Natural killer cell (primary cell): ENCODE measurements around the gene ZNF438. TPM values are rescaled to one million over a fixed set of nuclear protein-coding genes. Genes with fewer than 3 reads are reported as not detected.

Experiments
- ATAC-seq, 3 donors: fragments of 150-1000 bp in 2 of 3; fragments of 200-7000 bp in 1 of 3; cut with Tn5 transposase; 1 replicate in 1 of 3; 2 replicates in 2 of 3; pipeline ENCODE4 v1.10.0; 2021; ENCODE audit warnings: mild to moderate bottlenecking in 2 of 3, moderate library complexity in 2 of 3
- DNase-seq, 2 donors: peaks; one replicate each; pipeline versions ENCODE4 v3.0.0 to v3.0.0-alpha.2; 2013 to 2021; ENCODE audit warnings: mixed read lengths in 1 of 2
- H3K27ac ChIP-seq: one replicate; pipeline ENCODE4 v1.5.1; 2013; ENCODE audit warnings: mild to moderate bottlenecking, low read length
- H3K27me3 ChIP-seq: one replicate; pipeline ENCODE4 v1.6.1; 2013; ENCODE audit warnings: low read length; ENCODE audit not compliant: control insufficient read depth, insufficient read depth
- H3K36me3 ChIP-seq: one replicate; pipeline ENCODE4 v1.6.1; 2013; ENCODE audit warnings: low read length; ENCODE audit not compliant: control insufficient read depth, insufficient read depth
- H3K4me1 ChIP-seq: one replicate; pipeline ENCODE4 v1.6.1; 2013; ENCODE audit warnings: low read length; ENCODE audit not compliant: control insufficient read depth, insufficient read depth
- H3K4me3 ChIP-seq: one replicate; pipeline ENCODE4 v1.5.1; 2013; ENCODE audit warnings: low read length
- H3K9me3 ChIP-seq: one replicate; pipeline ENCODE4 v1.6.1; 2013; ENCODE audit warnings: low read length; ENCODE audit not compliant: control insufficient read depth, insufficient read depth
- H3K27ac Mint-ChIP-seq, 2 donors: one replicate each; pipeline ENCODE4 v1.8.0; 2022; ENCODE audit warnings: mild to moderate bottlenecking in 2 of 2, mixed read lengths in 2 of 2, moderate library complexity in 1 of 2
- H3K27me3 Mint-ChIP-seq, 2 donors: one replicate each; pipeline ENCODE4 v1.8.0; 2022; ENCODE audit warnings: low read depth in 2 of 2, mixed read lengths in 2 of 2
- H3K36me3 Mint-ChIP-seq: one replicate; pipeline ENCODE4 v1.8.0; 2022; ENCODE audit warnings: mixed read lengths
- H3K4me1 Mint-ChIP-seq, 2 donors: one replicate each; pipeline ENCODE4 v1.8.0; 2022; ENCODE audit warnings: mixed read lengths in 2 of 2
- H3K4me3 Mint-ChIP-seq: one replicate; pipeline ENCODE4 v1.8.0; 2022; ENCODE audit warnings: mild to moderate bottlenecking, moderate library complexity, mixed read lengths
- H3K9me3 Mint-ChIP-seq, 2 donors: one replicate each; pipeline ENCODE4 v1.8.0; 2022; ENCODE audit warnings: mixed read lengths in 2 of 2
- CTCF ChIP-seq: fragments of 200-600 bp; IDR thresholded peaks from one replicate; pipeline ENCODE4 v1.8.0; 2022; ENCODE audit warnings: antibody characterized with exemption
- WGBS: methylation state at CpG from one replicate; pipeline ENCODE4 v1.1.7; 2013; ENCODE audit warnings: missing lambda C conversion rate; ENCODE audit not compliant: insufficient coverage; 5-methylcytosine and 5-hydroxymethylcytosine counted together
- intact Hi-C: fragments of 100-400 bp; cut with micrococcal nuclease; formaldehyde crosslinking; loops from one replicate; pipeline ENCODE4 v1.14.2; 2022
- total RNA-seq, 4 donors: library from RNA; stranded (reverse); fragments of 120-200 nt in 1 of 4; gene quantifications; one replicate each; pipeline versions ENCODE4 v1.2.3 to v1.2.4, GENCODE V29; 2013 to 2022

The ZNF438 gene
- total RNA-seq, 3 donors from 2014 or later (not counting 1 experiment from before 2014, with no cell fraction given) = 2.2 to 3.7 (median 3.7) TPM

- H3K9me3 Mint-ChIP-seq = no peaks in the 10 kb centered on the region
- intact Hi-C loops = no loop called here
- 92% methylated on average over 5 of the region's 5 CpGs for WGBS
- no peak overlapping the region for H3K27ac Mint-ChIP-seq
- H3K4me1 Mint-ChIP-seq = no peaks in the 10 kb centered on the region
- no peak for DNase-seq
- H3K4me3 ChIP-seq = no peak overlapping the region
- H3K27me3 ChIP-seq = no peaks in the 10 kb centered on the region
- TF ChIP-seq CTCF = no peak
- H3K36me3 ChIP-seq = no peaks in the 10 kb centered on the region
- H3K4me1 ChIP-seq = peaks cover 2% of the 10 kb centered on the region
- H3K27me3 Mint-ChIP-seq = no peaks in the 10 kb centered on the region
- H3K9me3 ChIP-seq = no peaks in the 10 kb centered on the region
- H3K27ac ChIP-seq = no peak overlapping the region
- no peak for ATAC-seq
- H3K36me3 Mint-ChIP-seq = no peaks in the 10 kb centered on the region
- H3K4me3 Mint-ChIP-seq = no peak overlapping the region
Observed at GRCh38 chr10:30855131-30855530, 176.5 kb downstream of the ZNF438 start.

GRCh38 chr10:30854656-30855055 is 177.0 kb downstream of the ZNF438 start:
- ATAC-seq (no peak), DNase-seq (no peak)
- intact Hi-C loops = no loop called here
- Mint-ChIP-seq H3K4me1 (no peaks in the 10 kb centered on the region), H3K4me3 (no peak overlapping the region), H3K9me3 (no peaks in the 10 kb centered on the region), H3K27me3 (no peaks in the 10 kb centered on the region), H3K36me3 (no peaks in the 10 kb centered on the region), H3K27ac (no peak overlapping the region)
- H3K27me3 ChIP-seq = no peaks in the 10 kb centered on the region
- H3K4me3 ChIP-seq = no peak overlapping the region
- H3K27ac ChIP-seq = no peak overlapping the region
- WGBS = 74% methylated on average over 4 of the region's 4 CpGs
- no peaks in the 10 kb centered on the region for H3K9me3 ChIP-seq
- no peaks in the 10 kb centered on the region for H3K36me3 ChIP-seq
- peaks cover 2% of the 10 kb centered on the region for H3K4me1 ChIP-seq
- TF ChIP-seq CTCF = no peak

- Histone ChIP-seq H3K27ac (no peak overlapping the region), H3K36me3 (peaks cover 6% of the 10 kb centered on the region), H3K27me3 (no peaks in the 10 kb centered on the region), H3K4me1 (peaks cover 2% of the 10 kb centered on the region), H3K4me3 (no peak overlapping the region), H3K9me3 (no peaks in the 10 kb centered on the region)
- no peak overlapping the region for H3K4me3 Mint-ChIP-seq
- intact Hi-C loops = no loop called here
- TF ChIP-seq CTCF = no peak
- H3K36me3 Mint-ChIP-seq = no peaks in the 10 kb centered on the region
- H3K27me3 Mint-ChIP-seq = no peaks in the 10 kb centered on the region
- ATAC-seq = no peak
- H3K9me3 Mint-ChIP-seq = no peaks in the 10 kb centered on the region
- no peak for DNase-seq
- no peaks in the 10 kb centered on the region for H3K4me1 Mint-ChIP-seq
- WGBS = 92% methylated on average over 1 of the region's 1 CpG
- H3K27ac Mint-ChIP-seq = no peak overlapping the region
Observed at GRCh38 chr10:30853066-30853465, 178.6 kb downstream of the ZNF438 start.

GRCh38 chr10:30850776-30851175 is 180.9 kb downstream of the ZNF438 start:
- H3K4me1 ChIP-seq = peaks cover 2% of the 10 kb centered on the region
- no peaks in the 10 kb centered on the region for H3K27me3 ChIP-seq
- H3K36me3 Mint-ChIP-seq = no peaks in the 10 kb centered on the region
- 100% methylated on average over 1 of the region's 2 CpGs for WGBS
- no peak for TF ChIP-seq CTCF
- H3K9me3 Mint-ChIP-seq = no peaks in the 10 kb centered on the region
- no peak overlapping the region for H3K4me3 ChIP-seq
- peaks cover 6% of the 10 kb centered on the region for H3K36me3 ChIP-seq
- no peaks in the 10 kb centered on the region for H3K4me1 Mint-ChIP-seq
- H3K27ac Mint-ChIP-seq = no peak overlapping the region
- H3K27me3 Mint-ChIP-seq = no peaks in the 10 kb centered on the region
- no peaks in the 10 kb centered on the region for H3K9me3 ChIP-seq
- DNase-seq (no peak), ATAC-seq (no peak)
- H3K4me3 Mint-ChIP-seq = no peak overlapping the region
- no peak overlapping the region for H3K27ac ChIP-seq
- intact Hi-C loops = no loop called here
